ENCODE results near the gene JARID2. TPM values are rescaled to one million over a fixed set of nuclear protein-coding genes. Genes with fewer than 3 reads are reported as not detected.

Gene JARID2
- total and polyA plus RNA-seq, 9 of the 15 experiments (the other 6 are each of a cell fraction or from before 2014, with no cell fraction given) = 5.0 to 29.0 (median 15.6) TPM

GRCh38 chr6:15263780-15264374 is 18.0 kb downstream of the JARID2 start (continued):
- no peak for TF ChIP-seq ZBTB9 (CRISPR knock-in tag; IDR thresholded peaks at IDR 0.05)
- peak; percentile 45; the same call in 1 of the 2 replicates for TF ChIP-seq SMARCA4 (IDR thresholded peaks at IDR 0.05)
- 0 out of 2 replicates have a peak, but pooled peaks have one; percentile 8 for TF ChIP-seq REST (IDR thresholded peaks at IDR 0.05; ENCODE audit: borderline replicate concordance)
- no peak for TF ChIP-seq REST (CRISPR knock-in tag; IDR thresholded peaks at IDR 0.05; ENCODE audit: low read depth)
- peak; percentile 50; the same call in 1 of the 2 replicates for TF ChIP-seq SMAD4 (CRISPR knock-in tag; conservative IDR thresholded peaks at IDR 0.05)

Measured in K562 (cell line).